SK-N-SH treated with all-trans-retinoic acid at 6 μM for 48 hours (cell line): ENCODE data around the gene NBPF14.
"Not testable (repeated sequence)": the region's sequence is repeated elsewhere in the genome, so short reads cannot be mapped to it uniquely, and the experiment has no call there.

ENCODE experiments used
- CSDC2 ChIP-seq: fragments of 250-450 bp; sonication (Bioruptor Pico); IDR thresholded peaks from 2 replicates; pipeline ENCODE4 v1.5.0; 2020; ENCODE audit warnings: mild to moderate bottlenecking, moderate library complexity
- GLIS3 ChIP-seq: fragments of 250-450 bp; sonication (Bioruptor Pico); IDR thresholded peaks from 2 replicates; pipeline ENCODE4 v1.5.0; 2020; ENCODE audit warnings: mild to moderate bottlenecking, moderate library complexity
- PATZ1 ChIP-seq: fragments of 250-450 bp; sonication (Bioruptor Pico); IDR thresholded peaks from 2 replicates; pipeline ENCODE4 v1.8.0; 2020; ENCODE audit warnings: mild to moderate bottlenecking, moderate library complexity, borderline replicate concordance
- SNAI2 ChIP-seq: fragments of 250-450 bp; sonication (Bioruptor Pico); IDR thresholded peaks from 2 replicates; pipeline ENCODE4 v1.5.0; 2020; ENCODE audit warnings: mild to moderate bottlenecking, moderate library complexity
- ZFP3 ChIP-seq: fragments of 250-450 bp; sonication (Bioruptor Pico); IDR thresholded peaks from 2 replicates; pipeline ENCODE4 v1.5.0; 2020; ENCODE audit warnings: mild to moderate bottlenecking, moderate library complexity
- ZFP30 ChIP-seq: fragments of 450-650 bp; formaldehyde crosslinking; IDR thresholded peaks from 2 replicates; pipeline ENCODE4 v1.5.0; 2022; ENCODE audit warnings: mild to moderate bottlenecking, moderate library complexity
- ZNF565 ChIP-seq: fragments of 450-650 bp; formaldehyde crosslinking; conservative IDR thresholded peaks from 2 replicates; pipeline ENCODE4 v1.5.0; 2020; ENCODE audit warnings: low read depth, mild to moderate bottlenecking, moderate library complexity
- ZNF8 ChIP-seq: fragments of 450-650 bp; formaldehyde crosslinking; IDR thresholded peaks from 2 replicates; pipeline ENCODE4 v1.5.0; 2020; ENCODE audit warnings: mild to moderate bottlenecking, moderate library complexity
- TF ChIP-seq, protein P1 (sequence below): fragments of 250-450 bp; sonication (Bioruptor Pico); IDR thresholded peaks from 2 replicates; pipeline ENCODE4 v1.8.0; 2021; ENCODE audit warnings: low read depth, mild to moderate bottlenecking, moderate library complexity, borderline replicate concordance

GRCh38 chr1:148625451-148625850 lies 29.6 kb upstream of the NBPF14 start:
- not testable (repeated sequence) for TF ChIP-seq SNAI2; ZFP30 (CRISPR knock-in tag); GLIS3 (CRISPR knock-in tag); CSDC2 (CRISPR knock-in tag); ZNF8 (CRISPR knock-in tag); ZFP3 (CRISPR knock-in tag); ZNF565 (CRISPR knock-in tag); PATZ1 (CRISPR knock-in tag)
- TF ChIP-seq, protein P1, sequence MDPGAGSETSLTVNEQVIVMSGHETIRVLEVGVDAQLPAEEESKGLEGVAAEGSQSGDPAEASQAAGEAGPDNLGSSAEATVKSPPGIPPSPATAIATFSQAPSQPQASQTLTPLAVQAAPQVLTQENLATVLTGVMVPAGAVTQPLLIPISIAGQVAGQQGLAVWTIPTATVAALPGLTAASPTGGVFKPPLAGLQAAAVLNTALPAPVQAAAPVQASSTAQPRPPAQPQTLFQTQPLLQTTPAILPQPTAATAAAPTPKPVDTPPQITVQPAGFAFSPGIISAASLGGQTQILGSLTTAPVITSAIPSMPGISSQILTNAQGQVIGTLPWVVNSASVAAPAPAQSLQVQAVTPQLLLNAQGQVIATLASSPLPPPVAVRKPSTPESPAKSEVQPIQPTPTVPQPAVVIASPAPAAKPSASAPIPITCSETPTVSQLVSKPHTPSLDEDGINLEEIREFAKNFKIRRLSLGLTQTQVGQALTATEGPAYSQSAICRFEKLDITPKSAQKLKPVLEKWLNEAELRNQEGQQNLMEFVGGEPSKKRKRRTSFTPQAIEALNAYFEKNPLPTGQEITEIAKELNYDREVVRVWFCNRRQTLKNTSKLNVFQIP: not testable (repeated sequence)
